Mesenchymal stem cell (in vitro differentiated cells and primary cell): ENCODE results near the gene MTERF2.
"Not testable (repeated sequence)": the region's sequence is repeated elsewhere in the genome, so short reads cannot be mapped to it uniquely, and the experiment has no call there.

Experiments used
- DNase-seq: peaks from one replicate; pipeline ENCODE4 v3.0.0-alpha.2; 2013
- H2AFZ ChIP-seq: one replicate; pipeline ENCODE4 v1.6.1; 2013; ENCODE audit warnings: low read depth, mild to moderate bottlenecking, control low read depth, inconsistent platforms, low read length, moderate library complexity
- H2AK5ac ChIP-seq: 2 replicates; pipeline ENCODE4 v1.6.1; 2013; ENCODE audit warnings: low read length, moderate library complexity, mild to moderate bottlenecking, inconsistent platforms; ENCODE audit not compliant: severe bottlenecking
- H2BK120ac ChIP-seq: one replicate; pipeline ENCODE4 v1.6.1; 2013; ENCODE audit warnings: low read depth, mild to moderate bottlenecking, inconsistent platforms, low read length, moderate library complexity
- H2BK12ac ChIP-seq, 2 experiments: one replicate each; pipeline ENCODE4 v1.6.1; 2013; ENCODE audit warnings: inconsistent platforms in 2 of 2, low read length in 2 of 2, mild to moderate bottlenecking in 2 of 2, moderate library complexity in 2 of 2, control low read depth in 1 of 2
- H2BK15ac ChIP-seq: one replicate; pipeline ENCODE4 v1.6.1; 2013; ENCODE audit warnings: mild to moderate bottlenecking, low read depth, inconsistent platforms; ENCODE audit not compliant: poor library complexity, severe bottlenecking
- H2BK5ac ChIP-seq: 2 replicates; pipeline ENCODE4 v1.6.1; 2013; ENCODE audit warnings: low read depth, mild to moderate bottlenecking, low read length, control low read depth, inconsistent platforms; ENCODE audit not compliant: poor library complexity, severe bottlenecking
- H3K14ac ChIP-seq, 2 experiments: one replicate each; pipeline ENCODE4 v1.6.1; 2013; ENCODE audit warnings: inconsistent platforms in 2 of 2, low read length in 2 of 2, control low read depth in 1 of 2, mild to moderate bottlenecking in 1 of 2, moderate library complexity in 1 of 2
- H3K18ac ChIP-seq, 2 experiments: one replicate each; pipeline ENCODE4 v1.6.1; 2013; ENCODE audit warnings: inconsistent platforms in 2 of 2, low read length in 2 of 2, control low read depth in 1 of 2, low read depth in 1 of 2, mild to moderate bottlenecking in 1 of 2
- H3K23ac ChIP-seq, 2 experiments: one replicate each; pipeline ENCODE4 v1.6.1; 2013; ENCODE audit warnings: inconsistent platforms in 2 of 2, low read length in 2 of 2, mild to moderate bottlenecking in 2 of 2, moderate library complexity in 2 of 2, control low read depth in 1 of 2
- H3K27ac ChIP-seq: 2 replicates; pipeline ENCODE4 v1.5.1; 2013; ENCODE audit warnings: mild to moderate bottlenecking, moderate library complexity, low read length, control low read depth, inconsistent platforms; ENCODE audit not compliant: poor library complexity, severe bottlenecking
- H3K27me3 ChIP-seq, 2 experiments: 2 replicates each; pipeline versions ENCODE4 v1.6.1 to v1.7.0; 2013; ENCODE audit warnings: low read length in 2 of 2, mild to moderate bottlenecking in 2 of 2, moderate library complexity in 2 of 2, control low read depth in 1 of 2, inconsistent platforms in 1 of 2; ENCODE audit not compliant: control insufficient read depth in 1 of 2, insufficient read depth in 1 of 2
- H3K36me3 ChIP-seq, 2 experiments: 2 replicates each; pipeline versions ENCODE4 v1.6.1 to v1.7.0; 2013; ENCODE audit warnings: low read length in 2 of 2, control low read depth in 1 of 2, inconsistent platforms in 1 of 2, low read depth in 1 of 2, mild to moderate bottlenecking in 1 of 2; ENCODE audit not compliant: insufficient read depth in 2 of 2, control insufficient read depth in 1 of 2
- H3K4ac ChIP-seq, 2 experiments: one replicate each; pipeline ENCODE4 v1.6.1; 2013; ENCODE audit warnings: inconsistent platforms in 2 of 2, low read length in 2 of 2, mild to moderate bottlenecking in 2 of 2, moderate library complexity in 2 of 2, control low read depth in 1 of 2, low read depth in 1 of 2
- H3K4me1 ChIP-seq: 2 replicates; pipeline ENCODE4 v1.6.1; 2013; ENCODE audit warnings: low read depth, low read length, control low read depth; ENCODE audit not compliant: control insufficient read depth, insufficient read depth
- H3K4me2 ChIP-seq: 2 replicates; pipeline ENCODE4 v1.6.1; 2013; ENCODE audit warnings: low read length, mild to moderate bottlenecking, inconsistent platforms; ENCODE audit not compliant: poor library complexity, severe bottlenecking
- H3K4me3 ChIP-seq, 2 experiments: 2 replicates each; pipeline versions ENCODE4 v1.5.1 to v1.7.0; 2013; ENCODE audit warnings: low read length in 2 of 2, mild to moderate bottlenecking in 2 of 2, control low read depth in 1 of 2, low read depth in 1 of 2; ENCODE audit not compliant: insufficient read depth in 1 of 2
- H3K79me1 ChIP-seq: replicated peaks from 2 replicates; pipeline ENCODE4 v1.6.1; 2013; ENCODE audit warnings: mild to moderate bottlenecking, control low read depth, low read length, inconsistent platforms; ENCODE audit not compliant: poor library complexity, severe bottlenecking
- H3K9ac ChIP-seq: 2 replicates; pipeline ENCODE4 v1.7.0; 2013; ENCODE audit warnings: mild to moderate bottlenecking, low read length, moderate library complexity
- H3K9me3 ChIP-seq: 2 replicates; pipeline ENCODE4 v1.7.0; 2013; ENCODE audit warnings: mild to moderate bottlenecking, low read length; ENCODE audit not compliant: control insufficient read depth
- H4K8ac ChIP-seq: one replicate; pipeline ENCODE4 v1.6.1; 2013; ENCODE audit warnings: inconsistent platforms, mild to moderate bottlenecking, low read length, moderate library complexity
- H4K91ac ChIP-seq: one replicate; pipeline ENCODE4 v1.6.1; 2013; ENCODE audit warnings: mild to moderate bottlenecking, low read length, inconsistent platforms
- WGBS: methylation state at CpG from one replicate; pipeline ENCODE4 v1.1.7; 2013; ENCODE audit warnings: mixed read lengths; 5-methylcytosine and 5-hydroxymethylcytosine counted together

MTERF2 gene

DNA sequence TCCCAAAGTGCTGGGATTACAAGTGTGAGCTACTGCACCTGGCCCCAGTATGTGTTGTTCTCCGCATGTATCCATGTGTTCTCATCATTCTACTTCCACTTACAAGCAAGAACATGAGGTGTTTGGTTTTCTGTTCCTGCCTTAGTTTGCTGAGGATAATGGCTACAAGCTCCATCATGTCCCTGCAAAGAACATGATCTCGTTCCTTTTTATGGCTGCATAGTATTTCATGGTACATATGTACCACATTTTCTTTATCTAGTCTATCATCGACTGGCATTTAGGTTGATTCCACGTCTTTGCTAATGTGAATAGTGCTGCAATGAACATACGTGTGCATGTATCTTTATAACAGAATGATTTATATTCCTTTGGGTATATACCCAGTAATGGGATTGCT is 9.2 kb upstream of the MTERF2 start:
- H3K4me1 ChIP-seq, H2AK5ac ChIP-seq, H2BK120ac ChIP-seq, H3K18ac ChIP-seq, H3K27ac ChIP-seq, H2BK12ac ChIP-seq, H3K4ac ChIP-seq, H3K9ac ChIP-seq, H3K4me3 ChIP-seq, H3K14ac ChIP-seq, H2BK5ac ChIP-seq, H2AFZ ChIP-seq, H4K8ac ChIP-seq, H3K27me3 ChIP-seq, DNase-seq, H3K9me3 ChIP-seq, H3K4me2 ChIP-seq, H4K91ac ChIP-seq, H3K79me1 ChIP-seq, H2BK15ac ChIP-seq, H3K23ac ChIP-seq: not testable (repeated sequence)
- peaks cover 7 to 23% of the 10 kb centered on the region in 2 experiments for H3K36me3 ChIP-seq
- 89% methylated on average over 2 of the region's 5 CpGs for WGBS

DNA sequence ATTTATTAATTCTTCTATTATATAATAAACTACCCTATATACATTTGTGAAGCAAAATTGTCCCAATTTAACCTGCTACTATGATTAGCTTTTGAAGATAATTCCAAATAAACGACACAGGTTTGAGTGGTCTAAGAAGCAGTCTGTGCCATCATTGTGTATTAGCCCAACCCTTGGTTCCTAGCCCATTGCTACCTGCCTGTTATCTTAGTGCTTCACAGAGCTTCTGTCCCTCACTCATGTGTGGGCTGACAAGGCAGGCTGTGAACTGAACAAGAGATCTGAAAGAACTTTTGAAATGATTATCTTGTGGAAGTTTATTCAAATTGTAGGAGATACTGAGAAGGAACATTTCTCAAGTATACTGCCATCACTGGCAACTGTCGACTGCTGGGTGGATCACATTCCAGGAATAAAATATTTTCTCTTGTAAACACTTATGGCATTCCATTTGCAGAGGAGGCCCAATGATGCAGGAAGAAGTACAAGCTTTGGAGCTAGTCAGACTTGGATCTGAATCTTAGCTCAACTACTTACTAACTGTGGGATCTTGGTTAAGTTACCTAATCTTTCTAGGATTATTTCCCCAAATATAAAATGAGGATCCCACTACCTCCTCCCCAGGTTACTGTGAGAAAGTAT is 7.8 kb upstream of the MTERF2 start:
- Histone ChIP-seq H3K23ac (no peak overlapping the region), H4K91ac (no peak overlapping the region), H3K9ac (no peak overlapping the region), H2BK15ac (no peak overlapping the region), H2BK5ac (no peak overlapping the region), H3K14ac (no peak overlapping the region), H2BK12ac (no peak overlapping the region), H3K4me1 (no peaks in the 10 kb centered on the region), H3K9me3 (no peaks in the 10 kb centered on the region), H3K4ac (no peak overlapping the region), H2BK120ac (no peak overlapping the region), H3K4me2 (no peak overlapping the region), H3K18ac (no peak overlapping the region), H3K79me1 (peaks cover 2% of the 10 kb centered on the region), H3K36me3 (peaks cover 7 to 19% of the 10 kb centered on the region in 2 experiments), H4K8ac (no peak overlapping the region), H2AK5ac (no peak overlapping the region), H2AFZ (no peak overlapping the region), H3K27me3 (no peaks in the 10 kb centered on the region), H3K4me3 (no peak overlapping the region), H3K27ac (peak overlapping the region; percentile 51)
- 100% methylated on average over 1 of the region's 2 CpGs for WGBS
- DNase-seq = peak; percentile 44

DNA sequence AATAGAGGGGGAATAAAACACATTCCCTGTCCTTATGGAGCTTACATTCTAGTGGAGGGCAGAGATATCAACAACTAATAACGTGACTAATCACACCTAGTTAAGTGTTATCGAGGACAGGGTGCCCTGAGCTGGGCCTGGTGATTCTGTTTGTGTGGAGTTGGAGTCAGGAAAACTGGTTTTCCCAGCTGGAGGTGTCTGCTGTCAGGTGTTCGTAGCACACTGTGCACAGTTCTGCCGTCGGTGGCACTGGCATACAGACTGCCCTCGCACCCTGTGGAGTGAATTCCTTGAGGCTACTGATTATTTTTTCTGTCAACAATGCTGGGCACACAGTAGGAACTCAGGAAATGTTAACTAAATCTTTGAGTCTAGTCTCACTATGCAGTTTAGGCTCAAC is 900 bp upstream of the MTERF2 start:
- H2BK5ac ChIP-seq = no peak overlapping the region
- H4K8ac ChIP-seq = peak overlapping the region; percentile 62
- no peak overlapping the region for H4K91ac ChIP-seq
- H3K36me3 ChIP-seq = peaks cover 5 to 12% of the 10 kb centered on the region in 2 experiments
- H3K23ac ChIP-seq = no peak overlapping the region
- DNase-seq = peak; percentile 17
- H3K18ac ChIP-seq = no peak overlapping the region
- H3K14ac ChIP-seq = no peak overlapping the region
- peak overlapping the region in 1 of 2 experiments; percentile 83 for H3K4me3 ChIP-seq
- no peak overlapping the region for H3K4ac ChIP-seq
- H3K79me1 ChIP-seq = peaks cover 19% of the 10 kb centered on the region
- peak overlapping the region; percentile 94 for H3K9ac ChIP-seq
- 86% methylated on average over 6 of the region's 6 CpGs for WGBS
- no peak overlapping the region for H3K4me2 ChIP-seq
- peak overlapping the region in 1 of 2 experiments; percentile 12 for H2BK12ac ChIP-seq
- H3K4me1 ChIP-seq = peaks cover 6% of the 10 kb centered on the region
- H3K27ac ChIP-seq = no peak overlapping the region
- H3K27me3 ChIP-seq = no peaks in the 10 kb centered on the region
- H2BK120ac ChIP-seq = no peak overlapping the region
- H2BK15ac ChIP-seq = no peak overlapping the region
- no peak overlapping the region for H2AK5ac ChIP-seq
- no peaks in the 10 kb centered on the region for H3K9me3 ChIP-seq
- no peak overlapping the region for H2AFZ ChIP-seq

DNA sequence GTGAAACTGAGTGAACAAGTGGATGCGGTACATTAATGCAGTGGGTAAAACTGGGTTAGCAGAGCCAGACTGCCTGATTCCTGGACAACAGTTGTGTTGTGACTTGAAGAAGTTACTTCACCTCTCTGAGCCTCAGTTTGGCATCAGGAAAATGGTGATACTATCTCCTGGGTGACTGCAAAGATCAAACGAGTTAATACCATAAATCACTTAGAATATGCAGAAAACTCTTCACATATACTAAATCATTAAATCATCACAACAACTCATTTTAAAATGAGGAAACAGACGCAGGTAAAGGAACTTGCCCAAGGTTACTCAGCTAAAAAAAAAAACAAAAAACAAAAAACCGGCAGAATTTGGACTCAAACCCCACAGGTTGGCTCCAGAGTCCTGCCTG is 811 bp downstream of the MTERF2 start:
- Histone ChIP-seq H4K91ac (no peak overlapping the region), H2AFZ (no peak overlapping the region), H2BK12ac (no peak overlapping the region), H3K23ac (peak overlapping the region in 1 of 2 experiments; percentile 94), H3K4me1 (peaks cover 8% of the 10 kb centered on the region), H3K4me2 (peak overlapping the region; percentile 94), H3K14ac (no peak overlapping the region), H2AK5ac (no peak overlapping the region), H3K9ac (peak overlapping the region; percentile 94), H3K36me3 (peaks cover 5 to 12% of the 10 kb centered on the region in 2 experiments), H3K4ac (peak overlapping the region in 1 of 2 experiments; percentile 63), H3K4me3 (peak overlapping the region in 1 of 2 experiments; percentile 83), H3K27ac (peak overlapping the region; percentile 91), H3K27me3 (no peaks in the 10 kb centered on the region), H3K18ac (no peak overlapping the region), H2BK120ac (no peak overlapping the region), H2BK5ac (no peak overlapping the region), H4K8ac (no peak overlapping the region), H3K9me3 (no peaks in the 10 kb centered on the region), H3K79me1 (peaks cover 20% of the 10 kb centered on the region), H2BK15ac (no peak overlapping the region)
- no peak for DNase-seq
- WGBS = 45% methylated on average over 3 of the region's 4 CpGs
